Measurements from ENCODE around the gene KLF6.

DNA sequence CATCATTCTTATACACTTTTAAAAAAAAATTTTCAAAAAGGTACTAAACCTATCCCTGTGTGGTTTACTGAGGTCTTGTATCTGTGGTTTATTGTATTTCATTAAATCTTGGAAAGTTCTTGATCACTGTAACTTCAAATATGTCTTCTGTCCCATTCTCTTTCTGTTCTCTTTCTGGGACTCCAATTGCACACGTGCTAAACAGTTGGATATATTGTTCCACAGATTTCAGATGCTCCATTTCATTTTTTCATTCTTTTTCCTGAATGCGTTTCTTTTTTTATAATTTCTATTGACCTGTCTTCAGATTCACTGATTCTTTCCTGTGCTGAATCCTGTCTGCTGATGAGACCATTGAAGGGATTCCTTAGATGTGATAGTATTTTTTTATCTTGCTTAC, 4.6 kb upstream of the KLF6 start:
- TF ChIP-seq, protein P1, sequence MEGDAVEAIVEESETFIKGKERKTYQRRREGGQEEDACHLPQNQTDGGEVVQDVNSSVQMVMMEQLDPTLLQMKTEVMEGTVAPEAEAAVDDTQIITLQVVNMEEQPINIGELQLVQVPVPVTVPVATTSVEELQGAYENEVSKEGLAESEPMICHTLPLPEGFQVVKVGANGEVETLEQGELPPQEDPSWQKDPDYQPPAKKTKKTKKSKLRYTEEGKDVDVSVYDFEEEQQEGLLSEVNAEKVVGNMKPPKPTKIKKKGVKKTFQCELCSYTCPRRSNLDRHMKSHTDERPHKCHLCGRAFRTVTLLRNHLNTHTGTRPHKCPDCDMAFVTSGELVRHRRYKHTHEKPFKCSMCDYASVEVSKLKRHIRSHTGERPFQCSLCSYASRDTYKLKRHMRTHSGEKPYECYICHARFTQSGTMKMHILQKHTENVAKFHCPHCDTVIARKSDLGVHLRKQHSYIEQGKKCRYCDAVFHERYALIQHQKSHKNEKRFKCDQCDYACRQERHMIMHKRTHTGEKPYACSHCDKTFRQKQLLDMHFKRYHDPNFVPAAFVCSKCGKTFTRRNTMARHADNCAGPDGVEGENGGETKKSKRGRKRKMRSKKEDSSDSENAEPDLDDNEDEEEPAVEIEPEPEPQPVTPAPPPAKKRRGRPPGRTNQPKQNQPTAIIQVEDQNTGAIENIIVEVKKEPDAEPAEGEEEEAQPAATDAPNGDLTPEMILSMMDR (IDR thresholded peaks at IDR 0.05), result no peak
- TF ChIP-seq POLR2A (IDR thresholded peaks at IDR 0.05), result no peak

All from heart left ventricle (tissue), 13 donors.